ENCODE results near the gene CKS1B.
A peak's percentile ranks its signal among the peaks of the same experiment; 100 is the strongest.

Gene CKS1B

GRCh38 chr1:154992721-154993571 lies 18.5 kb downstream of the CKS1B start:
- Histone ChIP-seq H3K27me3 (ENCODE audit: low read depth, low read length) (no peaks in the 10 kb centered on the region), H2AFZ (ENCODE audit: low read depth, low read length) (no peak overlapping the region), H3K4me3 (ENCODE audit: low read length) (no peak overlapping the region), H3K4me2 (ENCODE audit: low read length) (no peak overlapping the region), H3K79me2 (ENCODE audit: low read length) (peaks cover 7% of the 10 kb centered on the region; the same call in 1 of the 2 replicates), H4K20me1 (ENCODE audit: insufficient read depth, low read length) (no peaks in the 10 kb centered on the region), H3K36me3 (replicated peaks; ENCODE audit: low read depth, low read length) (peaks cover 20% of the 10 kb centered on the region), H3K9ac (ENCODE audit: low read length) (no peak overlapping the region), H3K9me3 (ENCODE audit: insufficient read depth, low read length) (no peaks in the 10 kb centered on the region), H3K4me1 (ENCODE audit: low read length) (peaks cover 15% of the 10 kb centered on the region), H3K27ac (ENCODE audit: low read length) (no peak overlapping the region)
- TF ChIP-seq, protein P1, sequence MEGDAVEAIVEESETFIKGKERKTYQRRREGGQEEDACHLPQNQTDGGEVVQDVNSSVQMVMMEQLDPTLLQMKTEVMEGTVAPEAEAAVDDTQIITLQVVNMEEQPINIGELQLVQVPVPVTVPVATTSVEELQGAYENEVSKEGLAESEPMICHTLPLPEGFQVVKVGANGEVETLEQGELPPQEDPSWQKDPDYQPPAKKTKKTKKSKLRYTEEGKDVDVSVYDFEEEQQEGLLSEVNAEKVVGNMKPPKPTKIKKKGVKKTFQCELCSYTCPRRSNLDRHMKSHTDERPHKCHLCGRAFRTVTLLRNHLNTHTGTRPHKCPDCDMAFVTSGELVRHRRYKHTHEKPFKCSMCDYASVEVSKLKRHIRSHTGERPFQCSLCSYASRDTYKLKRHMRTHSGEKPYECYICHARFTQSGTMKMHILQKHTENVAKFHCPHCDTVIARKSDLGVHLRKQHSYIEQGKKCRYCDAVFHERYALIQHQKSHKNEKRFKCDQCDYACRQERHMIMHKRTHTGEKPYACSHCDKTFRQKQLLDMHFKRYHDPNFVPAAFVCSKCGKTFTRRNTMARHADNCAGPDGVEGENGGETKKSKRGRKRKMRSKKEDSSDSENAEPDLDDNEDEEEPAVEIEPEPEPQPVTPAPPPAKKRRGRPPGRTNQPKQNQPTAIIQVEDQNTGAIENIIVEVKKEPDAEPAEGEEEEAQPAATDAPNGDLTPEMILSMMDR (IDR thresholded peaks at IDR 0.05; ENCODE audit: low read depth, low read length), result peak; percentile 37
- TF ChIP-seq EZH2phosphoT487 (IDR thresholded peaks at IDR 0.05; ENCODE audit: low read depth), result no peak

DNA sequence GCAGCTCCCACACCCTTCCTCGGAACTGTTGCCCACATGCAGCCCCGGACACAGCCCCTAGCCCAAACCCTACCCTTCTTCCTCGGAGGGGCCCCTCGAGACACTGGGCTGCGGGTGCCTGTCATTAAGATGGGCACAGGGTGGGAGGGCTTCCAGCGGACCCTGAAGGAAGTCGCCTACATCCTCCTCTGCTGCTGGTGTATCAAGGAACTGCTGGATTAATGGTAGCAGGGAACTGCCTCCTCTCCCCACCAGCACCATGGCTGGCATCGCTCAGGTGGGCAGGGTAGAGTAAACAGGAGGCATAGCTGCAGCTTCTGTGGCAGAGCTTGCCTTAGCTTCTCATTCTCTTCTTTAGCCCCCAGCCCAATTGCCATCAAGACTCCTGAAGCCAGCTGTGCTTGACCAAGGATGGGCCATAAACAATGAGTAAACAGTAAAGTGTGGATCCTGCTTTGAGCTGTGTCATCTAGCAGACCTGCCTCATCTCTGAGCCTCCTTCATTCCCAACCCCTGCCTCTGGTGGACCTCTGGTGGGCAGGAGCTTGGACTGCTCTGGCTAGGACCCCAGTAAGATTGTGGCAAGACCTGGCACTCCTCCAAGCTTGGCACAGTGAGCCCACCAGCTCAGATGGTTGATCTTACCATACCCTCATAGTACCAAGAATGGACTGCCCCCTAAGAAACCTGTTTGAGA lies 19.2 kb downstream of the CKS1B start, which contains the start of gene LENEP:
Gene LENEP (plus strand): TSS at position 15 of the 697 bp plus-strand sequence. CDS start 22 bp downstream, at position 37.
- peaks cover 22% of the 10 kb centered on the region for H3K4me1 ChIP-seq (ENCODE audit: low read length)
- H3K27ac ChIP-seq (ENCODE audit: low read length), result no peak within 1 kb of the TSS
- H3K4me3 ChIP-seq (ENCODE audit: low read length), result no peak within 1 kb of the TSS
- peaks cover 13% of the 10 kb centered on the region for H3K36me3 ChIP-seq (replicated peaks; ENCODE audit: low read depth, low read length)
- H2AFZ ChIP-seq (ENCODE audit: low read depth, low read length), result no peak within 1 kb of the TSS
- no peaks in the 10 kb centered on the region for H3K27me3 ChIP-seq (ENCODE audit: low read depth, low read length)
- TF ChIP-seq EZH2phosphoT487 (IDR thresholded peaks at IDR 0.05; ENCODE audit: low read depth), result no peak
- TF ChIP-seq, protein P1 (IDR thresholded peaks at IDR 0.05; ENCODE audit: low read depth, low read length), result no peak
- H3K79me2 ChIP-seq (ENCODE audit: low read length), result no peaks in the 10 kb centered on the region
- H4K20me1 ChIP-seq (ENCODE audit: insufficient read depth, low read length), result no peaks in the 10 kb centered on the region
- no peak within 1 kb of the TSS for H3K4me2 ChIP-seq (ENCODE audit: low read length)
- H3K9ac ChIP-seq (ENCODE audit: low read length), result no peak within 1 kb of the TSS
- no peaks in the 10 kb centered on the region for H3K9me3 ChIP-seq (ENCODE audit: insufficient read depth, low read length)

DNA sequence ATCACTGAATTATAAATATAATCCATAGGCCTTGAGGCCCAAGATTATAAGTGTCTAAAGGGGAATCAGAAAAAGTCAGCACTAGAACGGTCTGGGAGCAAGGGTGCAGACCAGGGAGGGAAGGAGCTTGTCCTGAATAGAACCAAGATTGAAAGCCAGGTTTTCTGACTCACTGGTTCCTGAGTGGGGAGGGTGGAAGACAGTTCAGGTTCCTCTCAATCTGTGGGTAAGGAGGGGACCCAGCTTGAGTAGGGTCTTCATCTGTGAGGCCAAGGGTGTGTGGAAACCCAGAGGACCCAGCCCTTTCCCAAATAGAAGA lies 19.7 kb downstream of the CKS1B start:
- Histone ChIP-seq H3K4me3 (ENCODE audit: low read length) (no peak overlapping the region), H3K4me2 (ENCODE audit: low read length) (no peak overlapping the region), H2AFZ (ENCODE audit: low read depth, low read length) (no peak overlapping the region), H3K27me3 (ENCODE audit: low read depth, low read length) (no peaks in the 10 kb centered on the region), H3K36me3 (replicated peaks; ENCODE audit: low read depth, low read length) (peaks cover 8% of the 10 kb centered on the region), H3K79me2 (ENCODE audit: low read length) (no peaks in the 10 kb centered on the region), H3K9ac (ENCODE audit: low read length) (no peak overlapping the region), H3K27ac (ENCODE audit: low read length) (no peak overlapping the region), H3K4me1 (ENCODE audit: low read length) (peaks cover 23% of the 10 kb centered on the region), H4K20me1 (ENCODE audit: insufficient read depth, low read length) (no peaks in the 10 kb centered on the region), H3K9me3 (ENCODE audit: insufficient read depth, low read length) (no peaks in the 10 kb centered on the region)
- no peak for TF ChIP-seq EZH2phosphoT487 (IDR thresholded peaks at IDR 0.05; ENCODE audit: low read depth)
- TF ChIP-seq, protein P1 (IDR thresholded peaks at IDR 0.05; ENCODE audit: low read depth, low read length), result no peak

DNA sequence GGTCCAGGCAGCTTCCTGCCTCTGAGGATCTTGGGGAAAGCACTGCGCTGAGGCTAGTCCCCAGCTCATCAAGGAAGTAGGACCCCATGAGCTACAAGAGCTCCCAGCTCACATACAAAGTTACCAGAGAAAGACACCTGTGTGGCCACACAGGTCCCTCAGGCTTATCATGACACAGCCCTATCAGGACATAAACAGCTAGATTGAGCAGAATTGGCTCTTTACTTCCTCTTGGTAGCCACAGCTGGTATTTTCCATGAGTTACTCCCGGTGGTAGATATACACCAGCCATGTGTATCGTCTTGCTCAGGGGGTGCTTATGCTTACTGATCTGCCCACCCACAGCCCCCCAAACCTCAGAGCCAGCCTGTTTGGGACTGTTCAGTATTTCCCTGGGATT lies 20.1 kb downstream of the CKS1B start:
- peaks cover 24% of the 10 kb centered on the region for H3K4me1 ChIP-seq (ENCODE audit: low read length)
- no peak overlapping the region for H2AFZ ChIP-seq (ENCODE audit: low read depth, low read length)
- TF ChIP-seq, protein P1 (IDR thresholded peaks at IDR 0.05; ENCODE audit: low read depth, low read length), result no peak
- no peak for TF ChIP-seq EZH2phosphoT487 (IDR thresholded peaks at IDR 0.05; ENCODE audit: low read depth)
- H4K20me1 ChIP-seq (ENCODE audit: insufficient read depth, low read length), result no peaks in the 10 kb centered on the region
- no peaks in the 10 kb centered on the region for H3K9me3 ChIP-seq (ENCODE audit: insufficient read depth, low read length)
- H3K36me3 ChIP-seq (replicated peaks; ENCODE audit: low read depth, low read length), result peaks cover 5% of the 10 kb centered on the region
- no peak overlapping the region for H3K27ac ChIP-seq (ENCODE audit: low read length)
- no peak overlapping the region for H3K9ac ChIP-seq (ENCODE audit: low read length)
- no peaks in the 10 kb centered on the region for H3K79me2 ChIP-seq (ENCODE audit: low read length)
- no peaks in the 10 kb centered on the region for H3K27me3 ChIP-seq (ENCODE audit: low read depth, low read length)
- no peak overlapping the region for H3K4me2 ChIP-seq (ENCODE audit: low read length)
- H3K4me3 ChIP-seq (ENCODE audit: low read length), result no peak overlapping the region
